ENCODE results near the gene HIBCH. TPM values are rescaled to one million over a fixed set of nuclear protein-coding genes. Genes with fewer than 3 reads are reported as not detected.

HIBCH gene
- total RNA-seq = 3.2 and 9.4 TPM in 2 replicates

GRCh38 chr2:190319555-190320498 is at the start of gene HIBCH:
HIBCH (minus strand) TSS chr2:190319826; CDS start chr2:190319750, 76 bp downstream.

GRCh38 chr2:190343536-190344275 is 24.1 kb upstream of the HIBCH start, which contains the start of gene INPP1:
INPP1 (plus strand) TSS chr2:190343589; CDS start chr2:190360103, 16,514 bp downstream.

Other genes starting within 250 kb of the HIBCH start
- 8.3 and 12.8 TPM in 2 replicates for gene INPP1, start 23.8 kb upstream of the HIBCH start, total RNA-seq
- gene MFSD6, start 88.5 kb upstream of the HIBCH start, total RNA-seq = 1.9 and 3.0 TPM in 2 replicates
- gene NEMP2, start 214.9 kb upstream of the HIBCH start, total RNA-seq = 0.85 and 2.0 TPM in 2 replicates